Peyer's patch (tissue), 4 donors: Measurements from ENCODE around the gene UNC5B. TPM values are rescaled to one million over a fixed set of nuclear protein-coding genes. Genes with fewer than 3 reads are reported as not detected.
A peak's percentile ranks its signal among the peaks of the same experiment; 100 is the strongest.

ENCODE experiments used
- DNase-seq, 3 donors: peaks; one replicate each; pipeline ENCODE4 v3.0.0-alpha.2; 2017 to 2019
- H3K27ac ChIP-seq, 4 donors: fragments of 200-600 bp; sonication (generic); one replicate each; pipeline ENCODE4 v1.5.1; 2016 to 2019
- H3K27me3 ChIP-seq, 2 donors: fragments of 200-600 bp; sonication (generic); one replicate each; pipeline ENCODE4 v1.5.1; 2019
- H3K36me3 ChIP-seq, 3 donors: fragments of 200-600 bp; sonication (generic); one replicate each; pipeline ENCODE4 v1.5.1; 2016 to 2019
- H3K4me1 ChIP-seq, 4 donors: fragments of 200-600 bp; sonication (generic); one replicate each; pipeline ENCODE4 v1.5.1; 2016 to 2019
- H3K4me3 ChIP-seq, 4 donors: fragments of 200-600 bp; sonication (generic); 1 replicate in 3 of 4; 2 replicates in 1 of 4; pipeline ENCODE4 v1.5.1; 2016 to 2019; ENCODE audit warnings: mild to moderate bottlenecking in 1 of 4
- H3K9me3 ChIP-seq, 4 donors: fragments of 200-600 bp; sonication (generic); one replicate each; pipeline ENCODE4 v1.5.1; 2016 to 2019; ENCODE audit warnings: mild to moderate bottlenecking in 1 of 4
- POLR2A ChIP-seq, 2 donors: fragments of 450-650 bp; IDR thresholded peaks; one replicate each; pipeline ENCODE4 v1.5.1; 2017; ENCODE audit warnings: antibody characterized with exemption in 2 of 2, mild to moderate bottlenecking in 2 of 2, moderate library complexity in 2 of 2
- total RNA-seq, 4 donors: library from RNA; depleted of rRNA; stranded (reverse); fragments of >200 nt; gene quantifications; one replicate each; pipeline ENCODE4 v1.1.0, GENCODE V29; 2016
- TF ChIP-seq, protein P1 (sequence below), 6 experiments: fragments of 450-650 bp in 4 of 6; fragments of 200-600 bp in 2 of 6; sonication (generic) in 1 of 6; IDR thresholded peaks; one replicate each; pipeline ENCODE4 v1.5.1; 2017 to 2019; ENCODE audit warnings: antibody characterized with exemption in 6 of 6, mild to moderate bottlenecking in 3 of 6, moderate library complexity in 1 of 6

The UNC5B gene
- total RNA-seq, 4 donors from 2014 or later: 5.0 to 52.5 (median 39.1) TPM

DNA sequence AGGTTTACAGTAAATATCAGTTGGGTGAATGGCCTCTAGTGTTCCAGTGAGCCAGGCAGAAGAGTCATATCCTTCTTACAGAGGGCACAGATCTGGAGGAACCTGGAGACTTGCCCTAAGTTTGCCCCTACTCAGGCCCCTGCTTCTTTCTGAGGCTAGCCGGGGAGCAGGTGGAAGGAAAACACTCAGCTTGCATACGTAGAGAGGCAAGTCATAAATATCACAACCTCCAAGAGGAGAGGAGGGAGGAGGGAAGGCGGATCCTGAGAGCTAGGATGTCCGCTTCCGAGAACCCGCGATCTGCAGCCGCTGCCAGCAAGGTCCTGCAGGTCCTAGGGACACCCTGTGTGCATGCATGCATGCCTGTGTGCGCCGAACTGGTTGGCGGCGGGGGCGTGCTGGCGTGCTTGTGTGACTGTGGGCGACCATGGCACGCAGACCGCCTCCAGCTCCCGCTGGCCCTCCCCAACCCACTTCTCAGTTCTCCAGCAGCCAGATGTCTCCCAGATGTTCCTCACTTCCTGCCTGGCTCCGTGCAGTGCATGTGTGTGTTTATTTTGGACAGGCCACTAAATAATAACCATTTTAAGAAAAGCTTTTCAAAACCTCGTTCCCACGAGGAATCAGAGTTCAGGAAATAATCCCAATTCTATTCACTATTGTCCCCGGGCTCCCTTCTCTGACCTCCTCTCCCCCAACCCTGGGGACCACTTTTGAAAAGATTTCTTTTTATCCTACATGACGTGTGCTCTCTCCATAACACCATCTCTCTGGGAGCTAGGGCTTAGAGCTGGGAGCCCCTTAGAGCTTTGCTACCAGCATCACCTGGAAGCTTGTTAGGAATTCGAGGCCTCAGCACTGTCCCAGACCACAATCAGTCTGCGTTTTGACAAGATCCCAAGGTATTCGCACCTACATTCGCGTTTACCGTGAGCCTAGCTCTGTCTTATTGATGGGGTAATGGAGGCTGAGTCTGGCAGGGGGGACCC lies 32.4 kb downstream of the UNC5B start:
- no peak for TF ChIP-seq POLR2A (IDR thresholded peaks at IDR 0.05)
- TF ChIP-seq, protein P1, sequence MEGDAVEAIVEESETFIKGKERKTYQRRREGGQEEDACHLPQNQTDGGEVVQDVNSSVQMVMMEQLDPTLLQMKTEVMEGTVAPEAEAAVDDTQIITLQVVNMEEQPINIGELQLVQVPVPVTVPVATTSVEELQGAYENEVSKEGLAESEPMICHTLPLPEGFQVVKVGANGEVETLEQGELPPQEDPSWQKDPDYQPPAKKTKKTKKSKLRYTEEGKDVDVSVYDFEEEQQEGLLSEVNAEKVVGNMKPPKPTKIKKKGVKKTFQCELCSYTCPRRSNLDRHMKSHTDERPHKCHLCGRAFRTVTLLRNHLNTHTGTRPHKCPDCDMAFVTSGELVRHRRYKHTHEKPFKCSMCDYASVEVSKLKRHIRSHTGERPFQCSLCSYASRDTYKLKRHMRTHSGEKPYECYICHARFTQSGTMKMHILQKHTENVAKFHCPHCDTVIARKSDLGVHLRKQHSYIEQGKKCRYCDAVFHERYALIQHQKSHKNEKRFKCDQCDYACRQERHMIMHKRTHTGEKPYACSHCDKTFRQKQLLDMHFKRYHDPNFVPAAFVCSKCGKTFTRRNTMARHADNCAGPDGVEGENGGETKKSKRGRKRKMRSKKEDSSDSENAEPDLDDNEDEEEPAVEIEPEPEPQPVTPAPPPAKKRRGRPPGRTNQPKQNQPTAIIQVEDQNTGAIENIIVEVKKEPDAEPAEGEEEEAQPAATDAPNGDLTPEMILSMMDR (IDR thresholded peaks at IDR 0.05): no peak
- peak in 2 of 3 donors; percentile 57 to 68 for DNase-seq
- H3K27ac ChIP-seq: peak overlapping the region; percentile 58 to 95 (median 86)
- H3K27me3 ChIP-seq: no peaks in the 10 kb centered on the region
- peak overlapping the region in 2 of 4 donors; percentile 14 to 21 for H3K4me3 ChIP-seq
- H3K36me3 ChIP-seq: no peaks in the 10 kb centered on the region
- peaks cover 0 to 83% (median 11%) of the 10 kb centered on the region in 4 donors for H3K4me1 ChIP-seq
- H3K9me3 ChIP-seq: no peaks in the 10 kb centered on the region

DNA sequence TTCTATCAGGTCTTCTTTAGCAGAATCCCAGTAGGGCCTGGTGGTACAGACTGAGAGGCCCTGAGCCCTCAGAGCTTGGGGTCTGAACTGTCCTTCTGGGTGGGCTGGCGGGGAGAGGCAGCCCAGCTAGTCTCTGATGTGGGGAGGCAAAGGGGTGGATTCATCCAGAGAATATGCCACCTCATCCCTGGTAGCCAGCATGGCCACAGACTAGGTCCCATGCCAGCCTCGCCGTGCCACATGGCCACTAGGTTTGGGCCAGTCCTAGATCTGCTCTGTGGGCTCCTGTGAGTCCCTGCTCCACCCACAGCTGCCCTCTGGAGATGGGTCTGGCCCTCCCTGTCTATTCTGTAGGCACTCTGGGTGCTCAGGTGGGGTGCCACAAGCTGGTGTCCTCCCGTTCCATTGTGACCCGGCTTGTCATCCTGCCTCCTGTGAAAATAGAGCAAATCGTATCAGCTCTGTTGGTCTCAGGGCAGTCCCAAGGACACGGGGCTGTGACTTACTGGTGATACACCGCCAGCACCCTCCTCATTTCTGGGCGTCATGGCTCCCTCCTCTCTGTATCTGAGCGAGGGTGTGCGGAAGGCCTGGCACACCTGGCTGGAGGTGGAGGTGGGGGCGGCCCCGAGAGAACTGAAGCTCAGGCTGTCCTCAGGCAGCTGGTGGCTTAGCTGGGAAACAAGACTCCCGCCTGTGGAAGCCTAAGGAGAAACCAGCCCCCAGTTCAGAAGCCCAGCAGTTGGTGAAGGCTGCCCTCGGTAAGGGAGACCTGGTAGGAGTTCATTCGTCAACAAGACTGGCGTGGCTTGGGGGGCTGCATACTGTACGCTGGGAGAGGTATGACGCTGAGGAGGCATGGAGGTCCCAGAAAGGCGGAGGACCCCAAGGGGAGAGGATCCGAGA lies 33.3 kb downstream of the UNC5B start:
- no peak for TF ChIP-seq POLR2A (IDR thresholded peaks at IDR 0.05)
- TF ChIP-seq, protein P1 (IDR thresholded peaks at IDR 0.05): no peak
- Histone ChIP-seq H3K27me3 (no peaks in the 10 kb centered on the region), H3K9me3 (no peaks in the 10 kb centered on the region), H3K27ac (peak overlapping the region; percentile 42 to 95 (median 86)), H3K4me1 (peaks cover 0 to 75% (median 11%) of the 10 kb centered on the region in 4 donors), H3K4me3 (no peak overlapping the region), H3K36me3 (no peaks in the 10 kb centered on the region)
- no peak for DNase-seq

- peaks cover 0 to 69% (median 12%) of the 10 kb centered on the region in 4 donors for H3K4me1 ChIP-seq
- H3K27me3 ChIP-seq: no peaks in the 10 kb centered on the region
- H3K4me3 ChIP-seq: no peak overlapping the region
- TF ChIP-seq POLR2A (IDR thresholded peaks at IDR 0.05): peak; percentile 79 to 95
- TF ChIP-seq, protein P1 (IDR thresholded peaks at IDR 0.05): no peak
- no peaks in the 10 kb centered on the region for H3K9me3 ChIP-seq
- DNase-seq: peak in 2 of 3 donors; percentile 88 to 92
- H3K27ac ChIP-seq: peak overlapping the region in 3 of 4 donors; percentile 79 to 95 (median 92)
- no peaks in the 10 kb centered on the region for H3K36me3 ChIP-seq
These were observed 34.4 kb downstream of the UNC5B start for GRCh38 chr10:71246591-71247413.

- Histone ChIP-seq H3K4me1 (peaks cover 0 to 67% (median 13%) of the 10 kb centered on the region in 4 donors), H3K4me3 (no peak overlapping the region), H3K27me3 (no peaks in the 10 kb centered on the region), H3K27ac (peak overlapping the region in 3 of 4 donors; percentile 79 to 95 (median 92)), H3K9me3 (no peaks in the 10 kb centered on the region), H3K36me3 (no peaks in the 10 kb centered on the region)
- TF ChIP-seq, protein P1 (IDR thresholded peaks at IDR 0.05): no peak
- TF ChIP-seq POLR2A (IDR thresholded peaks at IDR 0.05): no peak
- DNase-seq: peak in 1 of 3 donors; percentile 65
These were observed 35.0 kb downstream of the UNC5B start for GRCh38 chr10:71247414-71247705.

GRCh38 chr10:71247804-71248203 lies 35.4 kb downstream of the UNC5B start:
- TF ChIP-seq, protein P1 (IDR thresholded peaks at IDR 0.05): no peak
- TF ChIP-seq POLR2A (IDR thresholded peaks at IDR 0.05): no peak
- H3K4me3 ChIP-seq: no peak overlapping the region
- peaks cover 0 to 67% (median 13%) of the 10 kb centered on the region in 4 donors for H3K4me1 ChIP-seq
- no peaks in the 10 kb centered on the region for H3K27me3 ChIP-seq
- H3K27ac ChIP-seq: peak overlapping the region in 3 of 4 donors; percentile 79 to 95 (median 92)
- H3K9me3 ChIP-seq: no peaks in the 10 kb centered on the region
- no peaks in the 10 kb centered on the region for H3K36me3 ChIP-seq
- DNase-seq: no peak
